HG02610 (cell line): ENCODE results near the gene SPTB.

Experiments used
- ATAC-seq: cut with Tn5 transposase; IDR thresholded peaks from one replicate; pipeline ENCODE4 v1.9.1; 2021; ENCODE audit warnings: mild to moderate bottlenecking, moderate library complexity; ENCODE audit not compliant: unreplicated experiment

Gene SPTB

DNA sequence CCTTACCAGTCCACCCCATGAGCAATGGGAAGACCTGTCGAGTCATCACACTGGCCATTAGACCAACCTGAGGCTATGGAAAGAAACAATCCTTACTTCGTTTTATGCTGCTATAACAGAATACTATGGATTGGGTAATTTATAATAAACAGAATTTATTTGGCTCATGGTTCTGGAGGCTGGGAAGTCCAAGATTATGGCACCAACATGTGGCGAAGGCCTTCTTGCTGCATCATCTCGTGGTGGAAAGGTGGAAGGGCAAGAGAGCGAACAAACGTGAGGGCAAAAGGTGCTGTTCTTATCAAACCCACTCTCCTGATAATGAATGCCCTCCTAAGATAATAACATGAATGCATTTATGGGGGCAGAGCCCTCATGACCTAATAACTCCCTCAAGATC, 9.6 kb upstream of the SPTB start:
- no peak for ATAC-seq

DNA sequence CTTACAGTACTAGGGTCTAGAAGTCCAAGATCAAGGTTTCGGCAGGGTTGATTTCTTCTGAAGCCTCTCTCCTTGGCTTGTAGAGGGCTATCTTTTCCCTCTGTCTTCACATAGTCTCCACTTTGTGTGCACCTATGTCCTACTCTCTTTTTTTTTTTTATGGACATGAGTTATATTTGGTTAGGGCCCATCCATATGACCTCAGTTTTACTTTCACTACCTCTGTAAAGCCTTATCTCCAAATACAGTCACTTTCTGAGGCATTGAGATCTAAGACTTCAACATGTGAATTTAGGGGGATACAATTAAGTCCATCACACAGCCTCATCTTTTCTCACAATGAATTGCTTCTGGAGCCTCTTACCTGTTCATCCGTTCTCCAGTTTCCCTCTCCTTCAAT, 5.9 kb upstream of the SPTB start:
- no peak for ATAC-seq

DNA sequence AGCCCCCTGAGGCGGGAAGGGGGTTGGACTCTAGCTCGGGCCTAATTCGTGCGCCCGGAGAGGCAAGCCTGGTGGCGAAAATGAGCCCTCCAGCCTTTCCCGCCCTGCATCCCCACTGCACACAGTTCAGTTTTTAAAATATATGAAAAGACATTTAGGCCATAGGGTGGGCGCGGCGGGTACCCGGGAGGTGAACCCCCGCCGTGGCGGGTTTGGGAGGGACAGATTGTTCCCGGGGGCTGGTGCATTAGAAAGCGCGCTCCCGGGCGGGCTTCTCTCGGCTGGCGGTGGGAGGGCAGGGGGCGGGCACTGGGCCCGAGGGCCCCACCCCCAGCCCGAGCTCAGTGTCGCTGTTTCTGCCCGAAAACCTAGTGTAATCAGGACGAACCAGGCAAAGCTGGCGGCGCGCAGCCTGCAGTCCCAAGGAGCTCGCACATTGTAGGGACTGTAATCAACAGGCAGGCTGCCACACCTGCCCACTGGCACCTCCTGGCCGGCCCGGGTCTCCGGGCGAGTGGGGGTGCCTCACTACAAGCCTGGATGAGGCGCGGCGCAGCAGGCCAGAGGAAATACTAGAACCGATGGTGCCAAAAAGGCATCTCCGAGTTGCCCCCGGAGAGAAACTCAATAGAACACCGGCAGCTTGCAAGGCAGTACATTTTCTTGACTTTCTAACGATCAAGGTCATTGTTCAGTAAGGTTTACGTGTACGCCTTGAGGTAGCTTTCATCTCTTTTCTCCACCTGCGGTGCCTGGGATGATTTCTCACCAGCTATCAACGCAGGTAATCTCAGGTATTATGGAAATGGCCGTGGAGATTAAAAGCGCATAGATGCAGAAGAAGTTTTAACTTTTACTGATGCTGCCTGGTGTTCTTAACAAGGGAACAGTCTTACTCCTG, 764 bp upstream of the SPTB start:
- ATAC-seq: no peak

DNA sequence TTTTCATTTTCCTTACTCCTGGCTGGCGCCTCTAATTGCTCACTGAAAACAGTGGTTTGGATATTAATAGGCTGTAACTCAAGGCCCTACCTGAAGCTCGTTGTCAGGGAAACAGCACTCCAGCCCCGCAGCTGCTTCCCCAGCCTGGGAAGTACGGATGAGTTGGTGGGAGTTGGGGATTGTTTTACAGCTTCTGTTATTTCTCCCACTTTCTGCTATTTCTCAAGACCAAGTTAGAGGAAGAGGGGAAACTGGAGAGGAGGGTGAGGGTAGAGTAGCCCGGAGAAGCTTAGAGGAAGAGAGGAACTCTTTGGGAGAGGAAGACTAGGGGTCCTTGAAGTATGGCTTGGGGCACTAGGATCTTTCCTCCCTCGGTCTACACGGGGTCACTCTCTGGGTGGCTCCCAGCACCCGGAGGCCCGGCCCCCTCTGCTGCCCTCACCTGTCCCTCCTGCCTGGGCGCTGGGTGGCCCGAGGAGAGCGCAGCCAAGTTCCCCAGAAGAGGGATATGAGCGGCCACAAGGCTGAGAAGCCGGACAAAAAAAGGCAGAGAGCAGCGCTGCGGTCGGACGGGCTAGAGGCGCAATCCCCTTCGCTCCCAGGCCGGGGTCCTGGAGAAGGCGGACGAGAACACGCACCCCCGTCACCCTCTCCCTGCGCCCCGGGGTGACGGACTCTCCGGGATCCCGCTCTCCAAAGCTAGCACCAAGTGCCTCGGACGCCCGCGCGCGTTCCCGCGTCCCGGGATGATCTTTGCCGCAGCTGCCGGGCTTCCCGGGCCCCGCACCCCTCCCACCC, 671 bp downstream of the SPTB start:
- ATAC-seq: no peak

DNA sequence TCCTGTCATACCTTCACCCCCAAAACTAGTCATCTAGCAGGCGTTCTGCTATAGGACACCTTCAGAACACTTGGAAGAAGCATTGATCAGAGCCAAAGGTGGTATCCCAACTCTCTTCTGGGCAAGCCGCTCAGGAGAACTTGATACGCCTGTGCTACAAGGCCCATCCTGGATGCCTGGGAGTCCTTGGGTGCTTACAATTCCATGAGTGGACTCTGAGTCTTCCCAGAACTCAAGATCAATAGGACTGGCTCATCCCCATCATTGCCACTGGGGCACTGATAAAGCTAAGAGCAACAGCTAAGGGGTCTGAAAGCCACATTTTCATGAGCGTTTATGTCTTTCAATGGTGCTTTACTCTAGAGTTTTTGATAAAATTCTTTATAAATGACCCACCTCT, 1.9 kb downstream of the SPTB start:
- ATAC-seq: no peak

DNA sequence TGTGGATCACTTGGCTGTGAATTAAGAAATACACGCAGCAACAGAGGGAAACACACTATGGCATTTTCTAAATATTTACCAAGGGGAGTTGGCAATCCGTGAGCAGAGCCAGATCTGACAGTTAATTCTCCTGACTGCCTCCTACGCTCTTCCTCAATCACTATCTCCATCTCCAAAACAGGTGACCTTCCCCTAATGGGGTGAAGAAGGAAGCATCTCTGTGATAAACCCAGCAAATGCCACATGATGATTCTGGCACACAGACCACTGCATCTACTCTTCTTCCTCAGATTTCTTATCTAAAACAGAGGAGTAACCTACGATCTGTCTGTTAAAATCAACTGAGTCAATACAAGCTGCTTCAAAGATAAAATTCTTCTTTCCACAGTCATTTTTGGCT, 4.4 kb downstream of the SPTB start:
- ATAC-seq: no peak

DNA sequence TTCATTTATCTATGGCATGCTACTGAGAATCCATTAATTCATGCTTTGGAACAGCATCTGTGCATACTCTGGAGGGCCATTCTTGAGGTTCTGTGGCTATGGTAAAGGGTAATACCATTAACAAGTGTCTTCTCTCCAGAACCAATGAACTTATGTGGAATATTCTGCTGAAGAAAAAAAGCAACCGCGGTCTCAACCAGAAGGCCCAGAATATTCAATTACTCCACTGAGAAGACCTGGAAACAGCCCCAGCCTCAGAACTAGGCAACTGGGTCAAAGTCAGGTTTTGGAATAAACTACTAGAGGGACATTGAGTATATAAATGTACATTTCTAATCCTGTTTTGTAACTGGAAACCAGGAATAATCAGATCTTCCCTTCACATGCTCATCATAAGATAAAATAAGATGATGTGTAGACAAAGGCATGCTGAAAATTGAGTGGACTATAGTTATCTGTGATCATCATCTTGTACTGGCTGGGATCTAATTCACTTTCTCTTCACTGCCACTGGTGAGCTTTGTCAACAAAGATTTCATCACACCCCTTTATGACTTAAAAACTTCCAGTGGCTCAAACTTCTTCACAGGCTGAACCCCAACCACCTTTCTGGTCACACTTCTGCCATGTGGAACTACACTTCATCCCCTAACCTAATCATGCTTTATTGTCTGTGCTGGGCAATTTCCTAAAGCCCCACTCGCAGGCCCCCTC, 6.0 kb downstream of the SPTB start:
- no peak for ATAC-seq

DNA sequence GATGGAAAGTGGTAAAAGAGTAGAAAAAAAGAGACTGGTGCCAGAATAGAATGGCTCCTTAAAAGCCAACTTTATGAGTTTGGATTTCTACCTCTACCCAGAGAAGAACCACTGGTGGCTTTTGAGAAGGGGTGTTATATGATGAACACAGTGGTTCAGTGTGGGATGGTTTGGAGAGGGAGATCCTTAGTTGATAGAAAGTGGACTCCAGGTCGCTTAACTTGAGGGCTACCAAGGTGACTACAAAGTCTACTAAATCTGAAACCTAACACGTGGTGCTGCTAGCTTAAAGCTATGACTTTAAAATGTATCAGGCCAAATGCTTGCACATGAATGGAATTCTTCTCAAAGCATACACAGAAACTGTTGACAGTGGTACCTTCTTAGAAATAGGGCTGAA, 8.4 kb downstream of the SPTB start:
- no peak for ATAC-seq

DNA sequence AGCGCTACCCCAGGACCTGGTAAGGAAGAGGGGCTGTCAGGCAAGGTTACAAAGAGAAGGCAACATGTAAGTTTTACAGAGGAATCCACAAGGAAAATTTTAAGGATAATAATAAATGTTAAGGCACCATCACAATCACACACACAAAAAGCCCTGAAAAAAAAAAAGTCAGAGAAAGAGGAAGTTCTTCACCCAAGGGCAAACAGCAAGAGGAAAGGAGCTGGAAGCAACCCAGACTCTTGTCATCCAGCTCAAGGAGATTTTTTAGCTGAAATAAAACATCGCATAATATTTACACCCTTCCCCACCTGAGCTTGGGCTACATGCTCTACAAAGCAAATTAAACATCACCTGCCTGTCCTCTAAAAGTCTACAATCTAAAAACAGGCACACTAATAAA, 9.5 kb downstream of the SPTB start:
- ATAC-seq: no peak

DNA sequence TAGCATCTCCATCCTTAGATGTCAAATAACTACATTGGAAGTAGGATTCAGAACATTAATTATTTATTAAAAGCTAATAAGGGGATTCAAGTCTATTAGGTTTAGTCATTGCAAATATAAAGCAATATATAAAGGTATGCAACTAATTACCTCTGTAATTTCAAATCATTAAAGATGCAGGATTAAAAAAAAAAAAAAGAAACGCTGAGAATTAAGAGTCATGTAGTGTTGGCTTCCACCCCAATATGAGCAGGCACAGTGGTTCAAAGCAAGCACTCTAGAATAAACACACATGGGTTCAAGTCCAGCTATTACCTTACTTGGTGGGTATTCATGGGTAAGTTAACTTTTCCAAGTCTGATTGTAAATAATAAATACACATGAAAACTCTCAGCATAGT, 10.9 kb downstream of the SPTB start:
- ATAC-seq: no peak

DNA sequence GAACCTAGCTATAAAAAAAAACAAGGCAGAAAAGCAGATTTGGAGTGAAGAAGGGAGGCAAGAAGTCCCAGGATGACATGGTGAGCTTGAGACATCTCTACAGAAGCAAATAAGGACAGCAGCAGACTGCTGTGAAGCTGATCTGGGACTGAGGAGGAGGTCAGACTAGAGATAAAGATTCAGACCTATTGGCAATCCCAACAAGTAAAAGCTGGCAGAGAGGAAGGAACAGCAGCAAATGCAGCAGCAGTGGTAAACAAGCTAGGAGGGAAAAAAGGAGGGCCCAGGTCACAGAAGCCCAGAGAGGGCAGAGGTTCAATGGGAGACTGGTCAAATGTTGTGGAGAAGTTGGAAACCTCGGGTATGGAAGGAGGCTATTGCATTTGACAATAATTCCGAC, 11.3 kb downstream of the SPTB start:
- no peak for ATAC-seq

DNA sequence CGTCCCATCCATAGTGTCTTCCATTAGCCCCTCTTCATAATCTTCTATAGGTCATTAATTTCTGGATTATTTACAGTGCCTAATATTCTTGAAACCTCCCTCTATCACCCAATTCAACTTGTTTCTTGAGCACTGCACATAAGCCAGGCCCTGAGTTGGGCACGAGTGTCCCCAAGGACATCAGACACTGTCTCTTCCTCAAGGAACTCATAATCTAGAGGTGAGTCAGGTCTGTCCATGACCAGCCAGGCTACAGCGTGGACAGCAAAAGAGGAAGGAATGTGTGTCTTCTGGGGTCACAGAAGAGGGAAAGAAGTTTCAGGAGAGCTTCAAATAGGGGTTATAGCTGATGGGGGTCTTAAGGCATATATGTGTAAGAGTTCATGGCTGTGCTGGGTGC, 12.5 kb downstream of the SPTB start:
- ATAC-seq: no peak

DNA sequence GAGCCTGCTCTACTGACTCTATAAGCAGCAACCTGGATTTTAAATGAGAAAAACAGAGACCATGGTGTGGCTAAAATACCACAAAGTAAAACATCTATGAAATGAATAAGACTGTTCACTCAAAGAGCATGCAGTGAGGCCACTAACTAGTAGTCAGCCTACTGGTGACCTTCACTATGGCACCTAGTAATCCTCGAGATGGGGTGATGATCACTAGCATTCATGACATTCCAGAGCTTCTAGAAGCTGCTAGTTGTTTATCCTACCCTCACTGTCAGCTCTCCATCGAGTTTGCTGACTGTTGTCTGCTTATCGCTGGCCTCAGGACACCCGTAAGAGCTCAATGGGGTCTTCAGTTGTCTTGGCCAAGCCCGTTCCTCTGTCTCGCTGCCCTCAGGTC, 13.7 kb downstream of the SPTB start:
- ATAC-seq: no peak

DNA sequence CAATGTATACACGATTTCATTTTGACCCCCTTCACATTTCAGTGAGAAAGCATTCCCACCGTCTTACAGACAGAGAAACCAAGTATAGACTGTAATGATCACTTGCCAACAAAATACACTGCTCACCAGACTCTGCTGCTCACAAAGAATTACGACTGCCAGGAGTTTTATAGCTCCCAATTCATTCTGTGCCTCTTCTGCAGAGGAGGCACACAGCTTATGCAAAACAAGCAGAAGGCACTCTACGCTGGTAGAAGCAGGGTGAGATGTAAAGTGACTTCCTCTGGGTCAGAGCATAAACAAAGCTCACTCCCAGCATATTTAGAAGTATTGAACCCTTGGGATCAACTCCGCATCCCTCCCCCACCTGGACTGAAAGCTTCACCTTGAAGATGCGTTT, 14.6 kb downstream of the SPTB start:
- no peak for ATAC-seq

DNA sequence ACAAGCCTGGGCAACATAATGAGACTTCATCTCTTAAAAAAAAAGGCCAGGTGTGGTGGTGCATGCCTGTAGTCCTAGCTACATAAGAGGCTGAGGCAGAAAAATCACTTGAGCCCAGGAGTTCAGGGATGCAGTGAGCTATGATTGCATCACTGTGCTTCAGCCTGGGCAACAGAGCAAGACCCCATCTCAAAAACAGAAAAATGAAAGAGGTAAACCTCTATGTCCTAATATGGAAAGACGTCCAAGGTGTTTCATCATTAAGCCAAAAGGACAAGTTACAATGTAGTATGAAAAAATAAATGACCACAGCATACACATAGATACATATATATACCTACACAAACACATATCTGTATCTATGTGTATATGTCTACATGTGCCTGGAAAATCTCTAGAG, 15.4 kb downstream of the SPTB start:
- ATAC-seq: no peak

DNA sequence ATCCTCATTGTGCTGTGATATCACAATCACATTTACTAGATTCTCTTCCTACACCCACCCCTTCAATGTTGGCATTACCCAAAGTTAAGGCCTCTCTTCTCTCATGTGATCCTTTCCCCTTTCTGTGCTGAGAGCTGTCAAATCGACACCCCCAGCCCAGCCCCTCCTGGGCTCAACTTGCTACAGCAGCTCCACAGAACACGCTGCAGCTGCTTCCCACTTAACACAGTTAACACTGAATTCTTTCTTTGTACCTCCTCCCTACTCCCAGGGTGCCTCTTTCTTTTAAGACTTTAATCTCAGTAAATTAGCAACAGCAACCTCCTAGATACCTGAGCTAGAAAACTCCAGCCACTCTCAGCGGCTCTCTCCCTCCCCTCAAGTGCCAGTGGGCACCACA, 17.8 kb downstream of the SPTB start:
- no peak for ATAC-seq

DNA sequence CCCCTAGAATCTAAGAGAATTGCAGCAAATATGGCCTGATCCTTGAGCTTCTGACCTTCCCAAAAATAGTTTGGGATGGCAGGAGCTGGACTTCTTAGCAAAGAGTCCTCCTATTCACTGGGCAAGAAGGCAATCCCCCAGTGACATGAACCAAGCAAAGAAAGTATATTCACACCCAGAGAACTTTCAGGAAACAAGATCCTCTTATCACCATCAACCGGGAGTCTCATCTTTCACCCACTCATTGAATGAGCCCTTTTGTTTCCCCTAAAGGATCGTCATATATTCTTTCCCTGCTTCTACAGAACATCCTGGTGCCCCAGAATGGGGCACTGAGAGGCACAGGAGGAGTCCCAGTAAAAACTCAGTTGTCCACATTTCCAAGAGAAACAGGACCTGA, 19.7 kb downstream of the SPTB start:
- no peak for ATAC-seq

DNA sequence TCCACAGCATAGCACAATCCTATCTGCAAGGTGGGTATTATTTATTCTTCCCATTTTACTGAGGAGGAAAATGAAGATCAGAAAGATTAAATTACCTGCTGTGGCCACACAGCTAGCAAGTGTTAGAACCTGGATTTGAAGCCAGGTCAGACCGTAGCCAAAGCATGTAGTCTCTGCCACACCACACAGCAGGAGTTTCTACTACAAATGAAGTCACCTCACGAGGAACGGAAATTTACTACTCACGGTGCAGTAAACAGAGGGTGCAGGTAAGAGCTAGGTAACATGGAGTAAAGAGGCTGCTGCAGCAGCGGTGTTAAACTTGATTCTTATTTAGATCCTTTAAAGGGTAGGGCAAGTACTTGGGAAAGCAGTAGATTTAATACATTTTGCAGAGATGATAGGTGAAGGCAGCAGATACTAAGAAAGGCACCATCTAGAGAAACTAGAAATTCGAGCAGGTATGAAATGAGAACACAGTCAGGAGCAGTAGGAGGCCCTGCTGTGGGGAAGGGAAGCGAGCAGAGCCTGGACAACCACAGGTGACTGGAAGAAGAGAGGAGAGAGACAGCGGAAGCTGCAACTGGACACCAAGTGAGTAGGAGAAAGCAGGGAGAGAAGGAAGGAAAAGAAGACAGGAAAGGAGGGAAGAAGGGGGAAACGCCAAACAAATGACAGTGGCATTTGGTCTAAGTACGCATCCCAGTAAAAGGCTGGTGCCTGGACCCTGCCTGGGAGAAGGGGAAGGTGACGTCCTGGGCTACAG, 21.5 kb downstream of the SPTB start:
- ATAC-seq: no peak

DNA sequence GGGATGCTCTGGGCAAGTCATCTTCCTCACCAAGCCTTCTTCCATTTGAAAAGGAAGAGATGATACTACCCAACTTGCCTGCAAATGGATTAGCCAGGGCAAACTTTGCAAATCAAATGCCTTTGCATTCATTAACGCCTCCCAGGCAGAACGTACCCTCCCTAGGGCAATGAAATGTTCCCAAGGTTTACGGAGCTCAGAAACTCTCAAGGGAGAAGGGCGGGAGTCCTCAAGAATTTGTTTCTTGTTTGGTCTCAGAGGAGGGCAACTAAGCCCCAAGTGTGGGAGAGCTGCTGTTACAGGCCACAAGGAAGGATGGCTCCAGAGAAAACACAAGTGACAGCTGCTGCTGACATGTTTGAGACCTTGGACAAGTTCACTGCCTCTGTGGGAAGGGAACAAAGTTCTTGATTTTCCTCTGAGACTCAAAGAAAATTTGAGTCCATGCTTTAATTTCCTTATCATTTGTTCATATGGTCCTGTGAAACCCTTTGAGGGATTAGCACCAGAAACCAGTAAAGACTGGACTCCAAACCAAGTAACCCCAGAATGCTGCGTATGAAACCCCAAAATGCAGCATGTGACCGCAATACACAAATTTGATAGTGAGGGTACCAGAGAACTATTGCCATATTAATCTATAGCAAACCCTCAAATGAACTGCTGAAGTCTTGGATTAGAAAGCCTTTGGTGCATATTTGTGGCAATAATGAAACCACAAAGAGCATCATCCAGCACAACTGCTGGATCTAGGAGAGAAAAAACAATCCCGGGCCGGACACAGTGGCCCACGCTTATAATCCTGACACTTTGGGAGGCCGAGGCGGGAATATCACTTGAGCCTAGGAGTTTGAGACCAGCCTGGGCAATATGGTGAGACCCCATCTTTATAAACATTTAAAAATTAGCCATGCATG, 22.9 kb downstream of the SPTB start:
- ATAC-seq: no peak
